Measurements from ENCODE around the gene GALNT13. TPM values are rescaled to one million over a fixed set of nuclear protein-coding genes. Genes with fewer than 3 reads are reported as not detected.

GALNT13 gene
- total and polyA plus RNA-seq, 10 of the 15 experiments (the other 5 are each of a cell fraction or from before 2014, with no cell fraction given) = 0.04 TPM; not detected in 9

DNA sequence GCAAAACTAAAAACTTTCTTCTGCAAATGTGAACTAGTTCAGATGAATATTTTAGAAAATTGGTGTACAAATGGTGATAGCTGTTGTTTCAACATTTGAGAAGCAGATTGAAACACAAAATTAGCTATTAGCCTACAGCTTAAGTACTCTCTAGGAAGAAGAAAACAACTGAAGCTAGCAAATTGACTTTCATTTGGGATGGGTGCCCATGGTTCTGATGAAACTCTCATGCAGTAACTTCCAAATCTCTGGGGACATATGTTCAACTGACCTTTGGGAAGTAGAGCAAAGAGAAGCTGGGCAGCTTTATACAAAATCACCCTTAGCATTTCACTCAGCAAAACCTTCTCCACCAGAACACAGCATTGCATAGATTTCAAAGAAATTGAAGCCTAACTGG is 119.0 kb downstream of the GALNT13 start (continued):
- TF ChIP-seq, protein P1, sequence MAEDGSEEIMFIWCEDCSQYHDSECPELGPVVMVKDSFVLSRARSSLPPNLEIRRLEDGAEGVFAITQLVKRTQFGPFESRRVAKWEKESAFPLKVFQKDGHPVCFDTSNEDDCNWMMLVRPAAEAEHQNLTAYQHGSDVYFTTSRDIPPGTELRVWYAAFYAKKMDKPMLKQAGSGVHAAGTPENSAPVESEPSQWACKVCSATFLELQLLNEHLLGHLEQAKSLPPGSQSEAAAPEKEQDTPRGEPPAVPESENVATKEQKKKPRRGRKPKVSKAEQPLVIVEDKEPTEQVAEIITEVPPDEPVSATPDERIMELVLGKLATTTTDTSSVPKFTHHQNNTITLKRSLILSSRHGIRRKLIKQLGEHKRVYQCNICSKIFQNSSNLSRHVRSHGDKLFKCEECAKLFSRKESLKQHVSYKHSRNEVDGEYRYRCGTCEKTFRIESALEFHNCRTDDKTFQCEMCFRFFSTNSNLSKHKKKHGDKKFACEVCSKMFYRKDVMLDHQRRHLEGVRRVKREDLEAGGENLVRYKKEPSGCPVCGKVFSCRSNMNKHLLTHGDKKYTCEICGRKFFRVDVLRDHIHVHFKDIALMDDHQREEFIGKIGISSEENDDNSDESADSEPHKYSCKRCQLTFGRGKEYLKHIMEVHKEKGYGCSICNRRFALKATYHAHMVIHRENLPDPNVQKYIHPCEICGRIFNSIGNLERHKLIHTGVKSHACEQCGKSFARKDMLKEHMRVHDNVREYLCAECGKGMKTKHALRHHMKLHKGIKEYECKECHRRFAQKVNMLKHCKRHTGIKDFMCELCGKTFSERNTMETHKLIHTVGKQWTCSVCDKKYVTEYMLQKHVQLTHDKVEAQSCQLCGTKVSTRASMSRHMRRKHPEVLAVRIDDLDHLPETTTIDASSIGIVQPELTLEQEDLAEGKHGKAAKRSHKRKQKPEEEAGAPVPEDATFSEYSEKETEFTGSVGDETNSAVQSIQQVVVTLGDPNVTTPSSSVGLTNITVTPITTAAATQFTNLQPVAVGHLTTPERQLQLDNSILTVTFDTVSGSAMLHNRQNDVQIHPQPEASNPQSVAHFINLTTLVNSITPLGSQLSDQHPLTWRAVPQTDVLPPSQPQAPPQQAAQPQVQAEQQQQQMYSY (CRISPR knock-in tag; IDR thresholded peaks at IDR 0.05) = no peak
- TF ChIP-seq EED (IDR thresholded peaks at IDR 0.05; ENCODE audit: low read depth) (no peak), STAT3 (IDR thresholded peaks at IDR 0.05; ENCODE audit: low read depth, low read length) (no peak), NR2F1 (conservative IDR thresholded peaks at IDR 0.05) (no peak), ESRRA (IDR thresholded peaks at IDR 0.05; ENCODE audit: low read length) (no peak), ZZZ3 (IDR thresholded peaks at IDR 0.05; ENCODE audit: control insufficient read depth, insufficient read length, low read depth) (no peak)

DNA sequence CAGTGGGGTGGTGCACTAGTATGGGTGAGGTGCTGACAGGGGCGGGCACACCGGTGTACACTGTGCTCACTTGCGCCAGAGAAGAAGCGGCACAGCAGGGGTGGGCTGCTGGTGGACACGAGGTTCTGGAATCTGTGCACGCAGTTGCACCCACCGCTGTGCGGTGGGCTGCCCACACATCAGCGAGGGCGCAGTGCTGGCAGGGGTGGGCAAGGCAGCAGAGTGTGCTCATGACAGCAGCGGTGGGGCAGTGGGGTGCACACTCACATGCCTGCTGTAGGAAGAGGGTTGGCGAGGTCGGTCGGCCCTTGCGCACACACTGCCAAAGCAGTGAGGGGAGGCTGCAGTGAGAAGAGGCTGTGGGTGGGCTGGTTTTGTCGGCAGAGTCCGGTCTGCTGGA is 141.8 kb downstream of the GALNT13 start:
- Histone ChIP-seq H3K9ac (ENCODE audit: control insufficient read depth, insufficient read depth, low read length) (no peak overlapping the region), H3K27me3 (replicated peaks in 1 of 2; ENCODE audit: control insufficient read depth in 2 of 2, insufficient read depth in 2 of 2, low read length in 1 of 2) (no peaks in the 10 kb centered on the region), H3K36me3 (ENCODE audit: control insufficient read depth in 2 of 2, insufficient read depth in 2 of 2, low read length in 1 of 2) (no peaks in the 10 kb centered on the region), H3K4me1 (ENCODE audit: control insufficient read depth, insufficient read depth, low read length) (no peaks in the 10 kb centered on the region), H3K4me3 (no peak overlapping the region), H3K27ac (ENCODE audit: control insufficient read depth, insufficient read depth) (no peak overlapping the region), H3K9me3 (replicated peaks; ENCODE audit: control insufficient read depth, insufficient read depth, low read length) (no peaks in the 10 kb centered on the region), H3K79me2 (ENCODE audit: control insufficient read depth, insufficient read depth, low read length) (no peaks in the 10 kb centered on the region), H3K4me2 (ENCODE audit: control insufficient read depth, insufficient read depth) (no peak overlapping the region), H4K20me1 (ENCODE audit: control insufficient read depth, insufficient read depth) (no peaks in the 10 kb centered on the region), H2AFZ (ENCODE audit: control insufficient read depth, low read depth, low read length) (no peak overlapping the region)
- ChIA-PET SMC1A (ENCODE audit: uncharacterized antibody, unreplicated experiment) (no interaction called here), POLR2A (no interaction called here), RAD21 (ENCODE audit: unreplicated experiment) (no interaction called here), CTCF (no interaction called here)
- ATAC-seq = no peak
- intact Hi-C loops (cut with micrococcal nuclease; ENCODE audit: unreplicated experiment) = no loop called here
- in situ Hi-C loops (cut with MboI) = no loop called here
- DNase-seq (ENCODE audit: low read depth, low spot score) = no peak
- no peak for FAIRE-seq
- WGBS (ENCODE audit: insufficient coverage, insufficient replicate concordance, low lambda C conversion rate, missing lambda C conversion rate) = 70% methylated on average over 14 of the region's 17 CpGs
- BruUV-seq (replicated peaks) = no TSS peak
- TF ChIP-seq, protein P2, sequence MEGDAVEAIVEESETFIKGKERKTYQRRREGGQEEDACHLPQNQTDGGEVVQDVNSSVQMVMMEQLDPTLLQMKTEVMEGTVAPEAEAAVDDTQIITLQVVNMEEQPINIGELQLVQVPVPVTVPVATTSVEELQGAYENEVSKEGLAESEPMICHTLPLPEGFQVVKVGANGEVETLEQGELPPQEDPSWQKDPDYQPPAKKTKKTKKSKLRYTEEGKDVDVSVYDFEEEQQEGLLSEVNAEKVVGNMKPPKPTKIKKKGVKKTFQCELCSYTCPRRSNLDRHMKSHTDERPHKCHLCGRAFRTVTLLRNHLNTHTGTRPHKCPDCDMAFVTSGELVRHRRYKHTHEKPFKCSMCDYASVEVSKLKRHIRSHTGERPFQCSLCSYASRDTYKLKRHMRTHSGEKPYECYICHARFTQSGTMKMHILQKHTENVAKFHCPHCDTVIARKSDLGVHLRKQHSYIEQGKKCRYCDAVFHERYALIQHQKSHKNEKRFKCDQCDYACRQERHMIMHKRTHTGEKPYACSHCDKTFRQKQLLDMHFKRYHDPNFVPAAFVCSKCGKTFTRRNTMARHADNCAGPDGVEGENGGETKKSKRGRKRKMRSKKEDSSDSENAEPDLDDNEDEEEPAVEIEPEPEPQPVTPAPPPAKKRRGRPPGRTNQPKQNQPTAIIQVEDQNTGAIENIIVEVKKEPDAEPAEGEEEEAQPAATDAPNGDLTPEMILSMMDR (IDR thresholded peaks at IDR 0.05 in 2 of 3, conservative IDR thresholded peaks at IDR 0.05 in 1 of 3; ENCODE audit: control insufficient read depth in 2 of 3, extremely low read depth in 1 of 3, insufficient read depth in 1 of 3, low read depth in 3 of 3, low read length in 3 of 3) = no peak
- no peak for TF ChIP-seq SREBF1 (IDR thresholded peaks at IDR 0.05; ENCODE audit: low read length)
- no peak for TF ChIP-seq GABPA (IDR thresholded peaks at IDR 0.05; ENCODE audit: low read depth)
- TF ChIP-seq, protein P3, sequence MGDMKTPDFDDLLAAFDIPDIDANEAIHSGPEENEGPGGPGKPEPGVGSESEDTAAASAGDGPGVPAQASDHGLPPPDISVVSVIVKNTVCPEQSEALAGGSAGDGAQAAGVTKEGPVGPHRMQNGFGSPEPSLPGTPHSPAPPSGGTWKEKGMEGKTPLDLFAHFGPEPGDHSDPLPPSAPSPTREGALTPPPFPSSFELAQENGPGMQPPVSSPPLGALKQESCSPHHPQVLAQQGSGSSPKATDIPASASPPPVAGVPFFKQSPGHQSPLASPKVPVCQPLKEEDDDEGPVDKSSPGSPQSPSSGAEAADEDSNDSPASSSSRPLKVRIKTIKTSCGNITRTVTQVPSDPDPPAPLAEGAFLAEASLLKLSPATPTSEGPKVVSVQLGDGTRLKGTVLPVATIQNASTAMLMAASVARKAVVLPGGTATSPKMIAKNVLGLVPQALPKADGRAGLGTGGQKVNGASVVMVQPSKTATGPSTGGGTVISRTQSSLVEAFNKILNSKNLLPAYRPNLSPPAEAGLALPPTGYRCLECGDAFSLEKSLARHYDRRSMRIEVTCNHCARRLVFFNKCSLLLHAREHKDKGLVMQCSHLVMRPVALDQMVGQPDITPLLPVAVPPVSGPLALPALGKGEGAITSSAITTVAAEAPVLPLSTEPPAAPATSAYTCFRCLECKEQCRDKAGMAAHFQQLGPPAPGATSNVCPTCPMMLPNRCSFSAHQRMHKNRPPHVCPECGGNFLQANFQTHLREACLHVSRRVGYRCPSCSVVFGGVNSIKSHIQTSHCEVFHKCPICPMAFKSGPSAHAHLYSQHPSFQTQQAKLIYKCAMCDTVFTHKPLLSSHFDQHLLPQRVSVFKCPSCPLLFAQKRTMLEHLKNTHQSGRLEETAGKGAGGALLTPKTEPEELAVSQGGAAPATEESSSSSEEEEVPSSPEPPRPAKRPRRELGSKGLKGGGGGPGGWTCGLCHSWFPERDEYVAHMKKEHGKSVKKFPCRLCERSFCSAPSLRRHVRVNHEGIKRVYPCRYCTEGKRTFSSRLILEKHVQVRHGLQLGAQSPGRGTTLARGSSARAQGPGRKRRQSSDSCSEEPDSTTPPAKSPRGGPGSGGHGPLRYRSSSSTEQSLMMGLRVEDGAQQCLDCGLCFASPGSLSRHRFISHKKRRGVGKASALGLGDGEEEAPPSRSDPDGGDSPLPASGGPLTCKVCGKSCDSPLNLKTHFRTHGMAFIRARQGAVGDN (IDR thresholded peaks at IDR 0.05) = no peak
- TF ChIP-seq ZNF217 (IDR thresholded peaks at IDR 0.05) = no peak
- TF ChIP-seq RELA (IDR thresholded peaks at IDR 0.05; ENCODE audit: borderline replicate concordance, partially characterized antibody) = no peak
- TF ChIP-seq HCFC1 (IDR thresholded peaks at IDR 0.05; ENCODE audit: low read length) = no peak
- no peak for TF ChIP-seq WRNIP1 (IDR thresholded peaks at IDR 0.05; ENCODE audit: borderline replicate concordance, low read depth, low read length)
- TF ChIP-seq STAT3 (IDR thresholded peaks at IDR 0.05; ENCODE audit: low read depth, low read length) = no peak
- TF ChIP-seq FOS (IDR thresholded peaks at IDR 0.05; ENCODE audit: borderline replicate concordance, extremely low read depth, insufficient read length) = no peak

All from GM12878 (cell line).